GM23338 (cell line): ENCODE measurements around the gene SERPINB11. TPM values are rescaled to one million over a fixed set of nuclear protein-coding genes. Genes with fewer than 3 reads are reported as not detected.

Experiments
- ATAC-seq: fragments of 200-7000 bp; cut with Tn5 transposase; 3 replicates; pipeline ENCODE4 v1.9.1; 2020
- DNase-seq: peaks from one replicate; pipeline ENCODE4 v3.0.0-alpha.2; 2015; ENCODE audit warnings: low spot score
- H2AFZ ChIP-seq: fragments of 200-600 bp; sonication (generic); 2 replicates; pipeline ENCODE4 v1.8.0; 2016; ENCODE audit warnings: antibody characterized with exemption, mild to moderate bottlenecking, moderate library complexity
- H3F3A ChIP-seq: fragments of 200-600 bp; sonication (generic); replicated peaks from 2 replicates; pipeline ENCODE4 v1.8.0; 2017; ENCODE audit warnings: antibody characterized with exemption, mixed run types, low read depth
- H3K27ac ChIP-seq: fragments of 200-600 bp; sonication (generic); 2 replicates; pipeline ENCODE4 v1.6.1; 2016; ENCODE audit warnings: low read depth
- H3K27me3 ChIP-seq: fragments of 200-600 bp; sonication (generic); 2 replicates; pipeline ENCODE4 v1.8.0; 2016; ENCODE audit warnings: mild to moderate bottlenecking, mixed run types, moderate library complexity; ENCODE audit not compliant: insufficient read depth
- H3K36me3 ChIP-seq: fragments of 200-600 bp; sonication (generic); 2 replicates; pipeline ENCODE4 v1.8.0; 2016; ENCODE audit warnings: mild to moderate bottlenecking; ENCODE audit not compliant: insufficient read depth
- H3K4me1 ChIP-seq: fragments of 200-600 bp; sonication (generic); 2 replicates; pipeline ENCODE4 v1.8.0; 2016; ENCODE audit warnings: mild to moderate bottlenecking, moderate library complexity; ENCODE audit not compliant: insufficient read depth
- H3K4me2 ChIP-seq: fragments of 200-600 bp; sonication (generic); 2 replicates; pipeline ENCODE4 v1.7.1; 2017; ENCODE audit warnings: mixed run types
- H3K4me3 ChIP-seq: fragments of 200-600 bp; sonication (generic); 2 replicates; pipeline ENCODE4 v1.6.1; 2016; ENCODE audit warnings: mixed run types
- H3K79me2 ChIP-seq: fragments of 200-600 bp; sonication (generic); replicated peaks from 2 replicates; pipeline ENCODE4 v1.8.0; 2017; ENCODE audit warnings: mild to moderate bottlenecking; ENCODE audit not compliant: insufficient read depth
- H3K9me2 ChIP-seq: fragments of 200-600 bp; sonication (generic); 2 replicates; pipeline ENCODE4 v1.8.0; 2017; ENCODE audit not compliant: insufficient read depth
- H4K20me1 ChIP-seq: fragments of 200-600 bp; sonication (generic); replicated peaks from 2 replicates; pipeline ENCODE4 v1.8.0; 2017; ENCODE audit warnings: mild to moderate bottlenecking; ENCODE audit not compliant: insufficient read depth
- H3K27ac Mint-ChIP-seq: 2 replicates; pipeline ENCODE4 v1.8.0; 2020; ENCODE audit warnings: inconsistent platforms, mild to moderate bottlenecking, moderate library complexity, mixed read lengths
- H3K27me3 Mint-ChIP-seq: 3 replicates; pipeline ENCODE4 v1.8.0; 2022; ENCODE audit warnings: low read depth, mild to moderate bottlenecking, moderate library complexity, mixed read lengths, inconsistent platforms; ENCODE audit not compliant: insufficient read depth, poor library complexity
- H3K36me3 Mint-ChIP-seq: 3 replicates; pipeline ENCODE4 v1.8.0; 2021; ENCODE audit warnings: low read depth, mild to moderate bottlenecking, inconsistent platforms, moderate library complexity, mixed read lengths
- H3K4me1 Mint-ChIP-seq: 3 replicates; pipeline ENCODE4 v1.8.0; 2020; ENCODE audit warnings: mild to moderate bottlenecking, inconsistent platforms, mixed read lengths
- H3K4me3 Mint-ChIP-seq: 3 replicates; pipeline ENCODE4 v1.8.0; 2021; ENCODE audit warnings: moderate library complexity, mild to moderate bottlenecking, inconsistent platforms, mixed read lengths
- H3K9me3 Mint-ChIP-seq: 3 replicates; pipeline ENCODE4 v1.8.0; 2020; ENCODE audit warnings: moderate library complexity, mild to moderate bottlenecking, inconsistent platforms, mixed read lengths
- CREB1 ChIP-seq: fragments of 250-450 bp; sonication (Bioruptor Pico); IDR thresholded peaks from 2 replicates; pipeline ENCODE4 v1.5.0; 2020; ENCODE audit warnings: low read depth, mild to moderate bottlenecking, moderate library complexity
- CTCF ChIP-seq, 2 experiments: fragments of 200-600 bp in 1 of 2; sonication (generic) in 1 of 2; conservative IDR thresholded peaks; 2 replicates each; pipeline versions ENCODE4 v1.5.1 to v1.6.1; 2016 to 2017; ENCODE audit warnings: antibody characterized with exemption in 2 of 2, low read depth in 2 of 2, mild to moderate bottlenecking in 2 of 2, moderate library complexity in 1 of 2
- ETS1 ChIP-seq: IDR thresholded peaks from 2 replicates; pipeline ENCODE4 v1.6.1; 2016; ENCODE audit warnings: antibody characterized with exemption
- EZH2 ChIP-seq: fragments of 200-600 bp; sonication (generic); IDR thresholded peaks from one replicate; pipeline ENCODE4 v1.8.0; 2017; ENCODE audit warnings: antibody characterized with exemption, mild to moderate bottlenecking, low read depth; ENCODE audit not compliant: unreplicated experiment
- EZH2phosphoT487 ChIP-seq: fragments of 200-600 bp; sonication (generic); IDR thresholded peaks from one replicate; pipeline ENCODE4 v1.8.1; 2018; ENCODE audit warnings: antibody characterized with exemption; ENCODE audit not compliant: unreplicated experiment
- JUNB ChIP-seq: IDR thresholded peaks from one replicate; pipeline ENCODE4 v1.6.1; 2016; ENCODE audit warnings: antibody characterized with exemption; ENCODE audit not compliant: unreplicated experiment
- NANOG ChIP-seq: IDR thresholded peaks from 2 replicates; pipeline ENCODE4 v1.6.1; 2016; ENCODE audit warnings: antibody characterized with exemption, borderline replicate concordance
- POLR2AphosphoS5 ChIP-seq: IDR thresholded peaks from 2 replicates; pipeline ENCODE4 v1.6.1; 2016; ENCODE audit warnings: antibody characterized with exemption, low read depth
- REST ChIP-seq: IDR thresholded peaks from one replicate; pipeline ENCODE4 v1.6.1; 2018; ENCODE audit warnings: antibody characterized with exemption; ENCODE audit not compliant: unreplicated experiment
- STAT1 ChIP-seq: IDR thresholded peaks from one replicate; pipeline ENCODE4 v1.6.1; 2016; ENCODE audit warnings: antibody characterized with exemption; ENCODE audit not compliant: unreplicated experiment
- ZNF114 ChIP-seq: fragments of 250-450 bp; sonication (Bioruptor Pico); IDR thresholded peaks from 2 replicates; pipeline ENCODE4 v1.5.0; 2020; ENCODE audit warnings: mild to moderate bottlenecking, moderate library complexity
- ZNF331 ChIP-seq: fragments of 250-450 bp; sonication (Bioruptor Pico); IDR thresholded peaks from 2 replicates; pipeline ENCODE4 v1.5.0; 2020; ENCODE audit warnings: low read depth, mild to moderate bottlenecking, moderate library complexity
- ZNF462 ChIP-seq: fragments of 250-450 bp; sonication (Bioruptor Pico); IDR thresholded peaks from 2 replicates; pipeline ENCODE4 v1.5.0; 2020; ENCODE audit warnings: mild to moderate bottlenecking, moderate library complexity
- polyA plus RNA-seq: library from polyadenylated mRNA; unstranded; fragments of >200 nt; fragmentation: Nextera tagmentation; extraction: Ambion mirVana; gene quantifications from 2 replicates; pipeline ENCODE4 v1.2.1, GENCODE V29; 2016
- total RNA-seq: library from RNA; depleted of rRNA; stranded (reverse); fragments of >200 nt; shearing (Covaris generic); gene quantifications from 2 replicates; pipeline ENCODE4 v1.2.3, GENCODE V29; 2014

SERPINB11 gene
- total and polyA plus RNA-seq, 2 experiments from 2014 or later: not detected

- no peak for ATAC-seq
Measured at GRCh38 chr18:63752636-63753035, 49.9 kb downstream of the SERPINB11 start.

More at GRCh38 chr18:63752636-63753035, 49.9 kb downstream of the SERPINB11 start:
- no peaks in the 10 kb centered on the region for H3K9me2 ChIP-seq
- H3K4me2 ChIP-seq: no peak overlapping the region
- no peak overlapping the region for H3K4me3 ChIP-seq
- H3K79me2 ChIP-seq: no peaks in the 10 kb centered on the region
- TF ChIP-seq CREB1 (CRISPR knock-in tag) (no peak), EZH2phosphoT487 (no peak), EZH2 (no peak), REST (no peak), JUNB (no peak), ZNF114 (CRISPR knock-in tag) (no peak), POLR2AphosphoS5 (no peak), ETS1 (no peak), ZNF331 (CRISPR knock-in tag) (no peak), ZNF462 (CRISPR knock-in tag) (no peak), CTCF (conservative IDR thresholded peaks at IDR 0.05; ENCODE audit: low read depth in 2 of 2) (no peak), NANOG (no peak), STAT1 (no peak)
- H3K4me1 ChIP-seq: no peaks in the 10 kb centered on the region
- no peaks in the 10 kb centered on the region for H3K27me3 ChIP-seq
- no peaks in the 10 kb centered on the region for H3F3A ChIP-seq
- no peaks in the 10 kb centered on the region for H3K36me3 Mint-ChIP-seq
- H3K27me3 Mint-ChIP-seq: no peaks in the 10 kb centered on the region
- no peak overlapping the region for H2AFZ ChIP-seq
- no peaks in the 10 kb centered on the region for H3K36me3 ChIP-seq
- peak overlapping the region; percentile 49; the same call in 1 of the 2 replicates for H3K27ac Mint-ChIP-seq
- H3K4me3 Mint-ChIP-seq: no peak overlapping the region
- no peak overlapping the region for H3K27ac ChIP-seq
- H3K9me3 Mint-ChIP-seq: peaks cover 3% of the 10 kb centered on the region; the same call in 2 of the 3 replicates
- no peak for DNase-seq
- no peaks in the 10 kb centered on the region for H3K4me1 Mint-ChIP-seq
- no peaks in the 10 kb centered on the region for H4K20me1 ChIP-seq
